ENCODE measurements around the gene NF2. TPM values are rescaled to one million over a fixed set of nuclear protein-coding genes. Genes with fewer than 3 reads are reported as not detected.

The NF2 gene
- total RNA-seq, 1 donor from 2014 or later, result 29.2 TPM

DNA sequence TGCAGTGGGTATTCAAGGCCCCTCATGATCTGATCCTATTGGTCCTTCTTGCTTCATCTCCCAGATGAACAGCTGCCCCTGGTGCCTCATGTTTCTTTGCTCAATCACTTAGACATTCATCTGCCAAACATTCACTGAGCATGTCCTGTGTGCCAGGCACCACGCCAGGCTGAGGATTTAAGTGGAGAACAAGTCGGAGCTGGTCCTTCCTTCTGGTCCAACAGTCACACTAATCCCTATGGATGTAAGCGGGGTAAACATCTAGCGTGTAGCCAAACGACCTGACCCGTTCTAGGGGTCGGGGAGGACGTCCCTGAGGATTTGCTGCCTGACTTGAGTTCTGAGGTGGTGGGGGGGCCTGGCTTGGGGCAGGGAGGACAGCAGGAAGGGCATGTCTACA lies 141.5 kb downstream of the NF2 start:
- no peak overlapping the region for H3K4me3 ChIP-seq (ENCODE audit: low read length in 3 of 3)
- no peaks in the 10 kb centered on the region for H3K9me3 ChIP-seq (ENCODE audit: control insufficient read depth in 3 of 3, low read length in 3 of 3)
- H3K9ac ChIP-seq (ENCODE audit: low read depth in 1 of 3, low read length in 3 of 3), result no peak overlapping the region
- H3K27me3 ChIP-seq (ENCODE audit: control insufficient read depth in 3 of 3, insufficient read depth in 3 of 3, low read length in 3 of 3), result no peaks in the 10 kb centered on the region
- peaks cover 7 to 16% (median 12%) of the 10 kb centered on the region in 3 donors for H3K4me1 ChIP-seq (ENCODE audit: control insufficient read depth in 3 of 3, insufficient read depth in 3 of 3, low read length in 3 of 3)
- peaks cover 43 to 53% (median 50%) of the 10 kb centered on the region in 3 donors for H3K36me3 ChIP-seq (ENCODE audit: control insufficient read depth in 3 of 3, insufficient read depth in 3 of 3, low read length in 3 of 3)
- H3K27ac ChIP-seq (ENCODE audit: low read depth, low read length), result peak overlapping the region; percentile 62

DNA sequence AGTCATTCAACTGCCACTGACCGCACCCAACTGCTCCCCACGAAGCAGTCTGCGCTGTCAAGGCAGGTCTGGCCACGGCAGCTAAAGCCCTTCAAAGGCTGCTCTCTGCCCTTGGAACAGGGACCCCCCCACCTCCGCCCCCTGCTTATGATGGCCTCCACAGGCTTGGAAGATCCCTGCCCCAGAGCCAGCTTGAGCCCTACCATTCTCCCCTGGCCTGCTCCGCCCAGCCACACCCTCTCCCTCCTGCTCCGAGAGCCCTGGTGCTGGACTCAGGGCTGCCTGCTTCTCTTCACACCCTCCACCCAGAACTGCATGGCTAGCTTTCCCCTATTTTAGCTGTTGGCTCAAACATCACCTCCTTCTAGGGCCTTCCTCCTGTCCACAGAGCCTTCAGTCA lies 144.4 kb downstream of the NF2 start:
- peaks cover 26 to 40% (median 39%) of the 10 kb centered on the region in 3 donors for H3K36me3 ChIP-seq (ENCODE audit: control insufficient read depth in 3 of 3, insufficient read depth in 3 of 3, low read length in 3 of 3)
- peaks cover 10 to 29% (median 15%) of the 10 kb centered on the region in 3 donors for H3K4me1 ChIP-seq (ENCODE audit: control insufficient read depth in 3 of 3, insufficient read depth in 3 of 3, low read length in 3 of 3)

More for the DNA sequence above, 144.4 kb downstream of the NF2 start:
- H3K4me3 ChIP-seq (ENCODE audit: low read length in 3 of 3), result no peak overlapping the region
- no peaks in the 10 kb centered on the region for H3K9me3 ChIP-seq (ENCODE audit: control insufficient read depth in 3 of 3, low read length in 3 of 3)
- no peak overlapping the region for H3K27ac ChIP-seq (ENCODE audit: low read depth, low read length)
- H3K9ac ChIP-seq (ENCODE audit: low read depth in 1 of 3, low read length in 3 of 3), result no peak overlapping the region
- no peaks in the 10 kb centered on the region for H3K27me3 ChIP-seq (ENCODE audit: control insufficient read depth in 3 of 3, insufficient read depth in 3 of 3, low read length in 3 of 3)

Small RNA genes within 50 kb of the gene (small RNA-seq; reads per million reads assigned to genes)
- gene AC004882.2, result not detected

Other genes with a start within 250 kb of the NF2 start
- gene AP1B1, start 215.1 kb upstream of the NF2 start, total RNA-seq, result 23.0 TPM
- not detected for gene RFPL1, start 165.1 kb upstream of the NF2 start, total RNA-seq
- 0.52 TPM for gene NEFH, start 123.4 kb upstream of the NF2 start, total RNA-seq
- gene THOC5, start 49.9 kb upstream of the NF2 start, total RNA-seq, result 43.8 TPM
- gene NIPSNAP1, start 22.5 kb upstream of the NF2 start, total RNA-seq, result 22.4 TPM
- gene CABP7, start 116.4 kb downstream of the NF2 start, total RNA-seq, result not detected
- gene ZMAT5, start 163.4 kb downstream of the NF2 start, total RNA-seq, result 18.8 TPM
- gene UQCR10, start 163.7 kb downstream of the NF2 start, total RNA-seq, result 57.9 TPM
- 15.7 TPM for gene ASCC2, start 234.6 kb downstream of the NF2 start, total RNA-seq